Liver (tissue), 3 donors: ENCODE results near the gene EPC2.
"Not testable (repeated sequence)": the region's sequence is repeated elsewhere in the genome, so short reads cannot be mapped to it uniquely, and the experiment has no call there.

Experiments
- CTCF ChIP-seq: fragments of 150-350 bp; IDR thresholded peaks from 2 replicates; pipeline ENCODE4 v1.5.1; 2017; ENCODE audit warnings: improper control_type of control experiment, low read depth, low read length; ENCODE audit not compliant: missing input control
- JUND ChIP-seq, 2 donors: IDR thresholded peaks; 2 replicates each; pipeline ENCODE4 v1.6.1; 2016; ENCODE audit warnings: antibody characterized with exemption in 2 of 2
- SP1 ChIP-seq: IDR thresholded peaks from 2 replicates; pipeline ENCODE4 v1.6.1; 2018; ENCODE audit warnings: antibody characterized with exemption, mild to moderate bottlenecking
- TF ChIP-seq, protein P1 (sequence below): IDR thresholded peaks from 2 replicates; pipeline ENCODE4 v1.6.1; 2016; ENCODE audit warnings: antibody characterized with exemption, mild to moderate bottlenecking
- donor health status: healthy.
- donor health status: healthy.

DNA sequence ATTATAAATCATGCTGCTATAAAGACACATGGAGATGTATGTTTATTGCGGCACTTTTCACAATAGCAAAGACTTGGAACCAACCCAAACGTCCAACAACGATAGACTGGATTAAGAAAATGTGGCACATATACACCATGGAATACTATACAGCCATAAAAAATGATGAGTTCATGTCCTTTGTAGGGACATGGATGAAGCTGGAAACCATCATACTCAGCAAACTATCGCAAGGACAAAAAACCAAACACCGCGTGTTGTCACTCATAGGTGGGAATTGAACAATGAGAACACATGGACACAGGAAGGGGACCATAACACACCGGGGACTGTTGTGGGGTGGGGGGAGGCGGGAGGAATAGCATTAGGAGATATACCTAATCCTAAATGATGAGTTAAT lies 17.8 kb downstream of the EPC2 start:
- TF ChIP-seq, protein P1, sequence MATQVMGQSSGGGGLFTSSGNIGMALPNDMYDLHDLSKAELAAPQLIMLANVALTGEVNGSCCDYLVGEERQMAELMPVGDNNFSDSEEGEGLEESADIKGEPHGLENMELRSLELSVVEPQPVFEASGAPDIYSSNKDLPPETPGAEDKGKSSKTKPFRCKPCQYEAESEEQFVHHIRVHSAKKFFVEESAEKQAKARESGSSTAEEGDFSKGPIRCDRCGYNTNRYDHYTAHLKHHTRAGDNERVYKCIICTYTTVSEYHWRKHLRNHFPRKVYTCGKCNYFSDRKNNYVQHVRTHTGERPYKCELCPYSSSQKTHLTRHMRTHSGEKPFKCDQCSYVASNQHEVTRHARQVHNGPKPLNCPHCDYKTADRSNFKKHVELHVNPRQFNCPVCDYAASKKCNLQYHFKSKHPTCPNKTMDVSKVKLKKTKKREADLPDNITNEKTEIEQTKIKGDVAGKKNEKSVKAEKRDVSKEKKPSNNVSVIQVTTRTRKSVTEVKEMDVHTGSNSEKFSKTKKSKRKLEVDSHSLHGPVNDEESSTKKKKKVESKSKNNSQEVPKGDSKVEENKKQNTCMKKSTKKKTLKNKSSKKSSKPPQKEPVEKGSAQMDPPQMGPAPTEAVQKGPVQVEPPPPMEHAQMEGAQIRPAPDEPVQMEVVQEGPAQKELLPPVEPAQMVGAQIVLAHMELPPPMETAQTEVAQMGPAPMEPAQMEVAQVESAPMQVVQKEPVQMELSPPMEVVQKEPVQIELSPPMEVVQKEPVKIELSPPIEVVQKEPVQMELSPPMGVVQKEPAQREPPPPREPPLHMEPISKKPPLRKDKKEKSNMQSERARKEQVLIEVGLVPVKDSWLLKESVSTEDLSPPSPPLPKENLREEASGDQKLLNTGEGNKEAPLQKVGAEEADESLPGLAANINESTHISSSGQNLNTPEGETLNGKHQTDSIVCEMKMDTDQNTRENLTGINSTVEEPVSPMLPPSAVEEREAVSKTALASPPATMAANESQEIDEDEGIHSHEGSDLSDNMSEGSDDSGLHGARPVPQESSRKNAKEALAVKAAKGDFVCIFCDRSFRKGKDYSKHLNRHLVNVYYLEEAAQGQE = not testable (repeated sequence)
- not testable (repeated sequence) for TF ChIP-seq CTCF; SP1; JUND (IDR thresholded peaks at IDR 0.05)
